Muscle layer of colon (tissue), 2 donors: Measurements from ENCODE around the gene CFAP92.
"Not testable (repeated sequence)": the region's sequence is repeated elsewhere in the genome, so short reads cannot be mapped to it uniquely, and the experiment has no call there.

ENCODE experiments used
- H3K27ac ChIP-seq: one replicate; pipeline ENCODE4 v1.7.0; 2013; ENCODE audit warnings: low read depth, mild to moderate bottlenecking, low read length, moderate library complexity
- H3K27me3 ChIP-seq, 2 donors: one replicate each; pipeline ENCODE4 v1.7.0; 2013; ENCODE audit warnings: low read length in 2 of 2, mild to moderate bottlenecking in 2 of 2; ENCODE audit not compliant: insufficient read depth in 2 of 2, control insufficient read depth in 1 of 2
- H3K36me3 ChIP-seq: one replicate; pipeline ENCODE4 v1.7.0; 2013; ENCODE audit warnings: mild to moderate bottlenecking, low read length; ENCODE audit not compliant: insufficient read depth
- H3K4me1 ChIP-seq: one replicate; pipeline ENCODE4 v1.7.0; 2013; ENCODE audit warnings: mild to moderate bottlenecking, low read length; ENCODE audit not compliant: insufficient read depth
- H3K4me3 ChIP-seq, 2 donors: one replicate each; pipeline ENCODE4 v1.7.0; 2013; ENCODE audit warnings: low read length in 2 of 2, low read depth in 1 of 2, mild to moderate bottlenecking in 1 of 2, moderate library complexity in 1 of 2
- H3K9ac ChIP-seq: one replicate; pipeline ENCODE4 v1.7.0; 2013; ENCODE audit warnings: low read length
- H3K9me3 ChIP-seq: one replicate; pipeline ENCODE4 v1.7.0; 2013; ENCODE audit warnings: mild to moderate bottlenecking, low read length
- donor health status: abdominal sarcoma.
- donor health status: Adenocarcinoma of cecum.

The CFAP92 gene

DNA sequence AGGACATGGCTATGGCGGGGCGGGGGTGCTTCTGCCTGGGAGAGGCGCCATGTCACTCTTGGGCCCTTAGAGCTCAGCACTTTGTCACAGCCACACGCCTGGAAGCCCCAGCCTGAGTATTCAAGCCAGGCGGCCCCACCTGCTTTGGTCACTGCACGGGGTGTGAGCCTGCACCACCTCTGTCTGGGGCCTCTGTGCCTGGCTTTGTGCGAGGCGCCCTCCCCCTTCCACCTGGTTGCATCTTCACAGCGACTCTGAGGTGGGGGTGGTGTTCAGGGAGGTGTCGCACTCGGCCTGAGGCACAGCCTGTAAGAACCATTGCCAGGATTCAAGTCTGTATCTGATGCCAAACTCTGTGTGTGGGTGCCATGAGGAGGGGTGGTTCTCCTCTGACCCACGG lies 90.4 kb downstream of the CFAP92 start:
- Histone ChIP-seq H3K9ac (no peak overlapping the region), H3K4me3 (no peak overlapping the region)

DNA sequence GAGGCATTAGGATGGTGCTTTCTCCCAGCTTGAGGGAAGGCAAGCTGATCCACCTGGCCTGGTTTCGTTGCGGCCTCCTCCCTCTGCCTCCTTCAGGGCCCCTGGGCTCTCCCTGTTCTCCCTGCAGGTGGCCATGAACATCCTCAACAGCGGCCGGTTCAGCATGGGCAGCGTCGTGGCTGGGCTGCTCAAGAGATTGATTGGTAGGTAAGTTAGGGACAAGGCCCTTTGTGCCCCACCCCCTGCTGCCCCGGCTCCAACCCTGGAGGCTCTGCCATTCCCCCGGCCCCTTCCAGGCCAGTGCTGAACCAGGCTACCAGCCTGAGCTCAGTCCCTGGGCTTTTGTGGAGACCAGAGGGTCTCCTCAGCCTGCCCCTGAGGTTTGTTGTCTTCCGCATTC lies 91.5 kb downstream of the CFAP92 start:
- Histone ChIP-seq H3K9me3 (no peaks in the 10 kb centered on the region), H3K9ac (no peak overlapping the region), H3K4me1 (peaks cover 1% of the 10 kb centered on the region), H3K27me3 (no peaks in the 10 kb centered on the region), H3K36me3 (peaks cover 95% of the 10 kb centered on the region), H3K4me3 (no peak overlapping the region), H3K27ac (no peak overlapping the region)

More for the DNA sequence above, 90.4 kb downstream of the CFAP92 start:
- Histone ChIP-seq H3K36me3 (peaks cover 95% of the 10 kb centered on the region), H3K9me3 (no peaks in the 10 kb centered on the region), H3K4me1 (no peaks in the 10 kb centered on the region), H3K27ac (no peak overlapping the region), H3K27me3 (no peaks in the 10 kb centered on the region)

DNA sequence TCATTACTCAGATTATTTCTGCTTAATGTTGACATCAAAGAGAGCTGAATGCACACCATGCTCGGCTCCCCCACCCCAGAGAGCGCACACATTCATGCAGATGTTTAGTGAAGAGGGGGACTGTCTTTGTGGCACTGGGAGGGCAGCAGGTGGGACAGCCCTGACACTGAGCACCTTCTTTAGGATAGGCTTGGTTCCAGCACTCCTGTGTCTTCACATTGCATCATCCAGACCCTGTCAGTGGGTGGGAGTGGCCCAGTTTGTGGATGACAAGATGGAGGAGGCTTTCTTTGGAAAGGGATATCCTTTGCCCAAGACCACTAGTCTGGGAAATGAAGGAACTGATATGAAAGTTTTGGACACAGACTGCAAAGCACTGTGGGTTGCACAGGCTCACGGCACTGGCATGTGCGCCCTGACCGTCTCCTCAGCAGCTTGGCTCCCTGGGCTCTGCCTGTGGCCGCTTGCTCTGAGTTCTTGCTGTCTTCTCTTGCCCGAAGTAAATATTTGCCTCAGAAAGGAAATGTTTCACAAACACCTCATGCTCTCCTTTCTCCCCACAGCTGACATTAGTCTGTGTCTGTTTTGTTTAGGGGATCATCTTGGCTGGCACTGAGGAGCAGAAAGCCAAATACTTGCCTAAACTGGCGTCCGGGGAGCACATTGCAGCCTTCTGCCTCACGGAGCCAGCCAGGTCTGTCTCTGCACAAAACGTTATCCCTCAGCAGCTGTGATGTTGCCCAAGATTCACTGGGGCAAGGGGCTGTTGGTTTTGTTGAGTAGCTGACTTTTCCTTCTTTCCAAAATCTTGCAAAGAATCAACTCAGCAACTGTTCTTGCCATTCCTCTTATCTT lies 97.8 kb downstream of the CFAP92 start:
- no peaks in the 10 kb centered on the region for H3K27me3 ChIP-seq
- H3K36me3 ChIP-seq = peaks cover 69% of the 10 kb centered on the region
- no peak overlapping the region for H3K4me3 ChIP-seq
- peak overlapping the region; percentile 49 for H3K27ac ChIP-seq
- H3K4me1 ChIP-seq = peaks cover 24% of the 10 kb centered on the region
- no peaks in the 10 kb centered on the region for H3K9me3 ChIP-seq
- no peak overlapping the region for H3K9ac ChIP-seq

DNA sequence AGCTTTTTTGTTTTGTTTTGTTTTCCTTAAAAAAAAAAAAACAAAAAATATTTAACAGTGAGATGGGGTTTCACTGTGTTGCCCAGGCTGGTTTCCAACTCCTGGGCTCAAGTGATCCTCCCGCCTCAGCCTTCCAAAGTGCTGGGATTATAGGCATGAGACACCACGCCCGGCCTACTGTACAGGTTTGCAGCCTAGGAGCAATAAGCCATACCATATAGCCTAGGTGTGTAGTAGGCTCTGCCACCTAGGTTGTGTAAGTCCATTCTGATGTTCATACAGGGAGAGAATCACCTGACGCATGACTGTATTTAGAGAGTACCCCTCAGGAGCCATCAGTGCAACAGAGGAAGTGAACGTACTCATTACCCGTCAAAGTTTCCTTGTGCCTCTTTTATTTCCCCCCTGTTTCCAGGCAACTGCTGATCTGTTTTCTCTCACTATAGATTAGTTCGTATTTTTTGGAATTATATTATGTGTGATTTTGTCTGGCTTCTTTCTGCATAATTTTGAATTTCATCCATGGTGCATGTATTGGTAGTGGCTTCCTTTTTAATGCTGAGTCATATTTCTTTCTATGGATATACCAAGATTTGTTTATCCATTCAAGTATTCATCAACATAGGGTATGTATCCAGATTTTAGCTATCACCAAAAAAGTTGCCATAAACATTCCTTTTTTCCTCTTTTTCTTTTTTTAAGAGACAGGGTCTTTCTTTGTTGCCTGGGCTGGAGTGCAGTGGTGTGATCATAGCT lies 104.6 kb downstream of the CFAP92 start:
- Histone ChIP-seq H3K27me3 (no peaks in the 10 kb centered on the region), H3K9me3 (no peaks in the 10 kb centered on the region), H3K36me3 (peaks cover 23% of the 10 kb centered on the region)

DNA sequence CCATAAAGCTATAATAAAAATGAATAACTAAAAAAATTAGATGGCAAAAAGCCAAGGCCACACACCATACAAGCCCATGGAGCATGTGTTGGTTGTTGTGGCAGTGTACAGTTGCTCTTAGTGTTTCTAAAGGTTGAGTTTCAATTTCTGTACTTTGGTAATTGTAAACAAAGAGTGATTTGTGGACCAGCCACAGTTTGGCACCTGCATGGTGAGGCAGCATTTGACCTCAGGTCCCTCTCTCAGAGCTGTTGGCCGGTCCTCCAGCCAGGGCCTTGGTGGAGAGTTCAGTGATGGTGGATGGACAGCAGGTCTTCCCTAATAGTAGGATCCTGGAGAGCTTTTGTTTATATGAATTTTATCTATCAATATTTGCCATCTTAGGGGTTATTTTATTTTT lies 108.9 kb downstream of the CFAP92 start:
- peaks cover 27% of the 10 kb centered on the region for H3K4me1 ChIP-seq
- H3K9me3 ChIP-seq = no peaks in the 10 kb centered on the region
- H3K9ac ChIP-seq = no peak overlapping the region
- no peak overlapping the region for H3K4me3 ChIP-seq
- no peaks in the 10 kb centered on the region for H3K27me3 ChIP-seq
- H3K27ac ChIP-seq = no peak overlapping the region
- H3K36me3 ChIP-seq = peaks cover 22% of the 10 kb centered on the region

More for the DNA sequence above, 104.6 kb downstream of the CFAP92 start:
- H3K4me1 ChIP-seq = no peaks in the 10 kb centered on the region
- H3K4me3 ChIP-seq = no peak overlapping the region
- H3K27ac ChIP-seq = no peak overlapping the region
- no peak overlapping the region for H3K9ac ChIP-seq

DNA sequence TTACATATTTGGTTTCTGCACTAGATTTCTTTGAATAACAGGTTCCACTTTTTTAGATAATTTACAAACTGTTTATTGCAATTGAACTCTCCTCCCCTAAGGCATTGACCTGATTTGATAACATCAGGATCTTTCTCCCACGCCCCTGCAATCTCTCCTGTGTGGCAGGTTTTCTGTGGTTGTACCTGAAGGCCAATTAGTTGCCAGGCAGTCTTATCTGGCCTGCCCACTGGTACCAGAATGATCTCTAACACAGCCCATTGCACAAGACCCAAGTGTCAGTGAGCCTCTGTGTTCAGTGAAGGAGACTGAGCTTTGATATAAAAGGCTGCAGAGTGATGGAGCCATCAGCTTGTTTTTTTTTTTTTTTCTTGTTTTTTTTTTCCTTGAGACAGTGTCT lies 111.2 kb downstream of the CFAP92 start:
- Histone ChIP-seq H3K9me3 (no peaks in the 10 kb centered on the region), H3K4me1 (peaks cover 38% of the 10 kb centered on the region), H3K27ac (no peak overlapping the region), H3K27me3 (no peaks in the 10 kb centered on the region), H3K9ac (no peak overlapping the region), H3K36me3 (peaks cover 22% of the 10 kb centered on the region), H3K4me3 (no peak overlapping the region)

DNA sequence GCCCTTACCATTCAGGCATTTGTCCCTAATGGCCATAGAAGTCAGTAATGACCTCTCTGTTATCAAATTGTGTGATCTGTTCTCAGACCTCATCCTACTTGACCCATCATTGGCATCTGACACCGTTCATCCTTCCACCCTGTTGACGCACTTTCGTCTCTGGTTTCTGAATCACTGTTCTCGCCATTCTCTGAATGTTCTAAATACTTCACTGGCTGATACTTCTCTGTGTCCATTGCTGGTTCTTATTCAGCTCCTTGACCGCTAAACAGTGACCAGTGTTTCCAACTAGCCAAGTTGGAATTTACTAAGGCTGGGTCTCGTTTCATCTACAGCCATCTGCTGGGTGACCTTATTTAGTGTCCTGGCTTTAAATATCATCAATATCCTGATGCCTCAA lies 112.3 kb downstream of the CFAP92 start:
- Histone ChIP-seq H3K4me3 (no peak overlapping the region), H3K9me3 (no peaks in the 10 kb centered on the region), H3K4me1 (peaks cover 40% of the 10 kb centered on the region), H3K9ac (no peak overlapping the region), H3K27me3 (no peaks in the 10 kb centered on the region), H3K36me3 (peaks cover 16% of the 10 kb centered on the region), H3K27ac (no peak overlapping the region)

DNA sequence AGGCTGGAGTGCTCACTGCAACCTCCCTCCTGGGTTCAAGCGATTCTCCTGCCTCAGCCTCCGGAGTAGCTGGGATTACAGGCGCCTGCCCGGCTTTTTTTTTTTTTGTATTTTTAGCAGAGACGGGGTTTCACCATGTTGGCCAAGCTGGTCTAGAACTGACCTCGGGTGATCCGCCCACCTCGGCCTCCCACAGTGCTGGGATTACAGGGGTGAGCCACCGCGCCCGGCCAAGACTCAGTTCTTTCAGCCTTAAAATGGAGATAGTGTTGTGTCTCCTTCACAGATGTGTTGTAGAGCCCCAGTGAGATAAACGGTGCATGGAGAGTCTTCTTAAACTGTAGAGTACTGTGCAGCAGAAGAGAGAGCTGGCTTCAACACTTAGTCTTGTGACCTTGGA lies 113.4 kb downstream of the CFAP92 start:
- Histone ChIP-seq H3K36me3 (peaks cover 16% of the 10 kb centered on the region), H3K4me1 (peaks cover 40% of the 10 kb centered on the region), H3K4me3 (peak overlapping the region; percentile 59 to 90)
- H3K9ac ChIP-seq, H3K9me3 ChIP-seq, H3K27me3 ChIP-seq, H3K27ac ChIP-seq: not testable (repeated sequence)

DNA sequence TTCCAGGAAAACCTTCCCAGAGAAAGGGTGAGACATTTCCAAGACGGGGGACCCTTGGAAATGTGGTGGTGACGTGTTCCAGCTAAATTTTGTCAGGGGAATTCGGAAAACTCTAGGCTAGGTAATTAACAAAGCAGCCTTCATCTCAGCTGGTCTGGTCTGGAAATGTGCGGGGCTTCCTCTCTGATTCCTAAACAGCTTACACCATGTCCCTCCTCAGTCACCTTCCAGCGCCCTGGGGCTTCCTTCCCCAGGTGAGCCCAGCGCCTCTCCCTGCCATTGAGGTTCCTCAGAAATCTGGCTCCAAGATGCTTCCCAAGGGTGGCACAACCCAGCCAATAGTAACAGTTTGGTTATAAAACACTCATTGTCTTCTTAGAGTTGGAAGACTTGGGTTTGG lies 113.9 kb downstream of the CFAP92 start:
- Histone ChIP-seq H3K9me3 (no peaks in the 10 kb centered on the region), H3K9ac (peak overlapping the region; percentile 72), H3K27ac (peak overlapping the region; percentile 76), H3K27me3 (no peaks in the 10 kb centered on the region), H3K36me3 (peaks cover 13% of the 10 kb centered on the region), H3K4me3 (peak overlapping the region; percentile 59 to 90), H3K4me1 (peaks cover 40% of the 10 kb centered on the region)

DNA sequence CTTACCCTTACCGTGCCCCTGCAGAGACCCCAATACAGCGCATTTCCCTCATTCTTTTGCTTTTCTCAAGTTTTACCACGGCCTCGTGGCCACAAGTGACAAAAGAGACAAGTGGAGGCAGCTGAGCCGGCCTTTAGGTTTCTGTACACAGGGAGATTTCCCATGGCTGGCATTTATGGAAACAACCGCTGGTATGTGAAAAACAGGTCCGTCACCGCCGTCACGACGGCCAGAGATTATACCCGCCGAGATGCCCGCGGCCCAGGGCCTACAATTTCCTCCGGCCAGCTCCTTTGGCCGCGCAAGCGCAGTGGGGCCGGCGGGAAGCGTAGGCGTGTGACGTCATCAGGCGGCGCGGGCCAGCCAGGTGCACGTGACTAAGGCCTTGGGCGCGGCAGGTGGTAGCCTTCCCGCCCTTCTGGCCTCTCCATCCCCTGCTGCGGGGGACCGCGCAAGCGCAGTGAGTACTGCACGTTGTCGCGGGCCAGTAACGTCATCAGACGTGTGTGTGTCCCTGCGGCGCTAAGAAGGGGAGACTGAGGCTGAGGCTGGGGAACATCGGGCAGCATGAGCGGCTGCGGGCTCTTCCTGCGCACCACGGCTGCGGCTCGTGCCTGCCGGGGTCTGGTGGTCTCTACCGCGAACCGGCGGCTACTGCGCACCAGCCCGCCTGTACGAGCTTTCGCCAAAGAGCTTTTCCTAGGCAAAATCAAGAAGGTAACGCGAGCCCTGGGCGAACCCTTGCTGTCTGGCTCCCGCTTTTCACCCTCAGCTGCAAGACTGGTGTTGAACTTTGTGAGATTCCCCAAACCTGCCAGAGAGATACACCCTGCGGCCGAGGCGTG lies 114.5 kb downstream of the CFAP92 start, which contains the start of gene ACAD9:
ACAD9 (plus strand) TSS at position 496 of the 845 bp plus-strand sequence; CDS start at position 568, 72 bp downstream.
- peak within 1 kb of the TSS; percentile 76 for H3K27ac ChIP-seq
- H3K4me1 ChIP-seq = peaks cover 40% of the 10 kb centered on the region
- peak within 1 kb of the TSS; percentile 59 to 90 for H3K4me3 ChIP-seq
- H3K9ac ChIP-seq = peak within 1 kb of the TSS; percentile 94
- H3K36me3 ChIP-seq = peaks cover 8% of the 10 kb centered on the region
- H3K9me3 ChIP-seq = no peaks in the 10 kb centered on the region
- no peaks in the 10 kb centered on the region for H3K27me3 ChIP-seq
